Smooth muscle cell of the brain vasculature (primary cell): Measurements from ENCODE around the gene B4GALT1.

Experiments used
- DNase-seq: peaks from one replicate; pipeline ENCODE4 v3.0.0-alpha.2; 2012; ENCODE audit warnings: low read depth, low spot score

Gene B4GALT1

GRCh38 chr9:33124751-33125381, 42.3 kb downstream of the B4GALT1 start:
- no peak for DNase-seq

- DNase-seq = no peak
Measured at GRCh38 chr9:33124046-33124445, 43.1 kb downstream of the B4GALT1 start.

- DNase-seq = no peak
Measured at GRCh38 chr9:33123407-33124031, 43.6 kb downstream of the B4GALT1 start.

GRCh38 chr9:33120620-33121019, 46.5 kb downstream of the B4GALT1 start:
- DNase-seq = no peak

GRCh38 chr9:33117796-33118195, 49.3 kb downstream of the B4GALT1 start:
- no peak for DNase-seq

- no peak for DNase-seq
Measured at GRCh38 chr9:33117306-33117705, 49.8 kb downstream of the B4GALT1 start.

GRCh38 chr9:33116860-33117259, 50.3 kb downstream of the B4GALT1 start:
- DNase-seq = no peak

GRCh38 chr9:33114746-33115145, 52.4 kb downstream of the B4GALT1 start:
- no peak for DNase-seq

GRCh38 chr9:33113799-33114547, 53.2 kb downstream of the B4GALT1 start:
- no peak for DNase-seq

- DNase-seq = no peak
Measured at GRCh38 chr9:33112094-33112493, 55.0 kb downstream of the B4GALT1 start.

GRCh38 chr9:33111631-33112030, 55.5 kb downstream of the B4GALT1 start:
- DNase-seq = no peak

- no peak for DNase-seq
Measured at GRCh38 chr9:33110686-33111085, 56.5 kb downstream of the B4GALT1 start.

- no peak for DNase-seq
Measured at GRCh38 chr9:33109850-33110595, 57.1 kb downstream of the B4GALT1 start.

- DNase-seq = no peak
Measured at GRCh38 chr9:33109097-33109496, 58.0 kb downstream of the B4GALT1 start.

GRCh38 chr9:33108472-33108871, 58.7 kb downstream of the B4GALT1 start:
- DNase-seq = no peak

GRCh38 chr9:33107762-33108161, 59.4 kb downstream of the B4GALT1 start:
- no peak for DNase-seq

- no peak for DNase-seq
Measured at GRCh38 chr9:33106827-33107621, 60.1 kb downstream of the B4GALT1 start.

- DNase-seq = no peak
Measured at GRCh38 chr9:33106372-33106771, 60.8 kb downstream of the B4GALT1 start.

- no peak for DNase-seq
Measured at GRCh38 chr9:33105959-33106358, 61.2 kb downstream of the B4GALT1 start.

GRCh38 chr9:33105504-33105903, 61.6 kb downstream of the B4GALT1 start:
- no peak for DNase-seq

GRCh38 chr9:33104401-33104800, 62.7 kb downstream of the B4GALT1 start:
- no peak for DNase-seq
